RWPE1 (cell line): ENCODE measurements around the gene MEIKIN.

ENCODE experiments used
- CTCF ChIA-PET: fragments of 350-600 bp; sonication (Branson Sonifier 250); formaldehyde crosslinking; extraction: SDS; loops from one replicate; lab custom pipeline; 2021; lab: Yijun Ruan, JAX
- POLR2A ChIA-PET: fragments of 400-600 bp; formaldehyde crosslinking; extraction: SDS; loops from one replicate; lab custom pipeline; 2020; ENCODE audit warnings: antibody characterized with exemption; ENCODE audit not compliant: low non-redundant PET; lab: Yijun Ruan, JAX
- DNase-seq: peaks from one replicate; pipeline ENCODE4 v3.0.0; 2012; ENCODE audit warnings: low spot score
- H3K27ac ChIP-seq: fragments of 450-650 bp; 2 replicates; pipeline ENCODE4 v1.5.1; 2017
- CTCF ChIP-seq: fragments of 450-650 bp; conservative IDR thresholded peaks from 2 replicates; pipeline ENCODE4 v1.5.1; 2017; ENCODE audit warnings: low read depth, mild to moderate bottlenecking

Gene MEIKIN

GRCh38 chr5:131825404-131826013 lies 120.0 kb downstream of the MEIKIN start:
- CTCF ChIA-PET: no interaction called here

GRCh38 chr5:131824631-131825030 lies 120.8 kb downstream of the MEIKIN start:
- POLR2A ChIA-PET: no interaction called here

More at GRCh38 chr5:131825404-131826013, 120.0 kb downstream of the MEIKIN start:
- no peak for DNase-seq
- TF ChIP-seq CTCF: no peak
- no peak overlapping the region for H3K27ac ChIP-seq
- POLR2A ChIA-PET: no interaction called here

GRCh38 chr5:131821221-131821620 lies 124.2 kb downstream of the MEIKIN start:
- CTCF ChIA-PET: interaction anchor here (0.7 kb wide), 1 partner anchor 445 kb away, joined by 4 read pairs; no protein-coding TSS in a partner anchor
- H3K27ac ChIP-seq: no peak overlapping the region
- POLR2A ChIA-PET: no interaction called here
- TF ChIP-seq CTCF: no peak
- DNase-seq: no peak

More at GRCh38 chr5:131824631-131825030, 120.8 kb downstream of the MEIKIN start:
- CTCF ChIA-PET: no interaction called here
- no peak overlapping the region for H3K27ac ChIP-seq
- DNase-seq: no peak
- TF ChIP-seq CTCF: no peak

- no peak overlapping the region for H3K27ac ChIP-seq
- no peak for DNase-seq
- TF ChIP-seq CTCF: no peak
- ChIA-PET POLR2A (no interaction called here), CTCF (no interaction called here)
Observed at GRCh38 chr5:131818001-131818724, 127.3 kb downstream of the MEIKIN start.

- DNase-seq: peak; percentile 78
- ChIA-PET POLR2A (no interaction called here), CTCF (interaction anchor here (0.6 to 1.0 kb wide), 2 partner anchors 13 to 192 kb away, joined by 3 read pairs; no protein-coding TSS in a partner anchor)
- no peak for TF ChIP-seq CTCF
- no peak overlapping the region for H3K27ac ChIP-seq
Observed at GRCh38 chr5:131814990-131815389, 130.5 kb downstream of the MEIKIN start.

GRCh38 chr5:131812371-131813160 lies 132.9 kb downstream of the MEIKIN start:
- ChIA-PET POLR2A (no interaction called here), CTCF (interaction anchor here (3.3 kb wide), 1 partner anchor 196 kb away, joined by 15 read pairs; no protein-coding TSS in a partner anchor)
- DNase-seq: no peak
- no peak overlapping the region for H3K27ac ChIP-seq
- TF ChIP-seq CTCF: no peak
